Esophagus muscularis mucosa (tissue), 4 donors: ENCODE data around the gene FGD6.

Experiments used
- EP300 ChIP-seq: sonication (generic); formaldehyde crosslinking; IDR thresholded peaks from one replicate; pipeline ENCODE4 v1.6.1; 2017; ENCODE audit warnings: antibody characterized with exemption
- POLR2A ChIP-seq: fragments of 450-650 bp; IDR thresholded peaks from one replicate; pipeline ENCODE4 v1.6.1; 2017; ENCODE audit warnings: antibody characterized with exemption, moderate library complexity, mild to moderate bottlenecking, low read depth
- POLR2AphosphoS5 ChIP-seq, 2 donors: sonication (generic); formaldehyde crosslinking; IDR thresholded peaks; one replicate each; pipeline ENCODE4 v1.6.1; 2017; ENCODE audit warnings: antibody characterized with exemption in 2 of 2
- TF ChIP-seq, protein P1 (sequence below), 3 experiments: fragments of 200-600 bp in 2 of 3; fragments of 450-650 bp in 1 of 3; sonication (generic) in 2 of 3; IDR thresholded peaks; one replicate each; pipeline ENCODE4 v1.5.1; 2017 to 2019; ENCODE audit warnings: antibody characterized with exemption in 3 of 3, mild to moderate bottlenecking in 2 of 3, moderate library complexity in 1 of 3

DNA sequence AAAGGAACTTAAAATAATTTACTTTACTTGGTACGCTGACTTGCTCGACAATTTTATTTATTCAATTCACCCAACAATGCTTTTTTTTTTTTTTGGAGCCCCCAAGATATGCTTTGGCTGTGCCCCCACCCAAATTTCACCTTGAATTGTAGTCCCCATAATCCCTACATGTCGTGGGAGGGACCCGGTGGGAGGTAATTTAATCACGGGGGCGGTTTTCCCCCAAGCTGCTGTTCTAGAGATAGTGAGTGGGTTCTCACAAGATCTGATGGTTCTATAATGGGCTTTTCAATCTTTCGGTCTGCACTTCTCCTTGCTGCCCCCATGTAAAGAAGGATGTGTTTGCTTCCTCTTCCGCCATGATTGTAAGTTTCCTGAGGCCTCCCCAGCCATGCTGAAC, 10.4 kb downstream of the FGD6 start:
- TF ChIP-seq EP300 = no peak
- TF ChIP-seq, protein P1, sequence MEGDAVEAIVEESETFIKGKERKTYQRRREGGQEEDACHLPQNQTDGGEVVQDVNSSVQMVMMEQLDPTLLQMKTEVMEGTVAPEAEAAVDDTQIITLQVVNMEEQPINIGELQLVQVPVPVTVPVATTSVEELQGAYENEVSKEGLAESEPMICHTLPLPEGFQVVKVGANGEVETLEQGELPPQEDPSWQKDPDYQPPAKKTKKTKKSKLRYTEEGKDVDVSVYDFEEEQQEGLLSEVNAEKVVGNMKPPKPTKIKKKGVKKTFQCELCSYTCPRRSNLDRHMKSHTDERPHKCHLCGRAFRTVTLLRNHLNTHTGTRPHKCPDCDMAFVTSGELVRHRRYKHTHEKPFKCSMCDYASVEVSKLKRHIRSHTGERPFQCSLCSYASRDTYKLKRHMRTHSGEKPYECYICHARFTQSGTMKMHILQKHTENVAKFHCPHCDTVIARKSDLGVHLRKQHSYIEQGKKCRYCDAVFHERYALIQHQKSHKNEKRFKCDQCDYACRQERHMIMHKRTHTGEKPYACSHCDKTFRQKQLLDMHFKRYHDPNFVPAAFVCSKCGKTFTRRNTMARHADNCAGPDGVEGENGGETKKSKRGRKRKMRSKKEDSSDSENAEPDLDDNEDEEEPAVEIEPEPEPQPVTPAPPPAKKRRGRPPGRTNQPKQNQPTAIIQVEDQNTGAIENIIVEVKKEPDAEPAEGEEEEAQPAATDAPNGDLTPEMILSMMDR (IDR thresholded peaks at IDR 0.05) = no peak
- TF ChIP-seq POLR2A = no peak
- no peak for TF ChIP-seq POLR2AphosphoS5 (IDR thresholded peaks at IDR 0.05)
